Left lobe of liver (tissue), 2 donors: Measurements from ENCODE around the gene CTSA. TPM values are rescaled to one million over a fixed set of nuclear protein-coding genes. Genes with fewer than 3 reads are reported as not detected.

Experiments
- ATAC-seq: fragments of 200-7000 bp; cut with Tn5 transposase; one replicate; pipeline ENCODE4 v1.9.1; 2020; ENCODE audit warnings: mild to moderate bottlenecking, moderate library complexity
- DNase-seq: peaks from one replicate; pipeline ENCODE4 v3.0.0-alpha.2; 2020; ENCODE audit warnings: low spot score
- total RNA-seq: library from RNA; stranded (reverse); gene quantifications from one replicate; pipeline ENCODE4 v1.2.1, GENCODE V29; 2021
- donor health status: DM: no; HTN: no; CAD: no; lungs with moderate emphysema.
- donor health status: DM: no; HTN: yes; CAD: no.

CTSA gene
- 68.3 TPM for total RNA-seq

DNA sequence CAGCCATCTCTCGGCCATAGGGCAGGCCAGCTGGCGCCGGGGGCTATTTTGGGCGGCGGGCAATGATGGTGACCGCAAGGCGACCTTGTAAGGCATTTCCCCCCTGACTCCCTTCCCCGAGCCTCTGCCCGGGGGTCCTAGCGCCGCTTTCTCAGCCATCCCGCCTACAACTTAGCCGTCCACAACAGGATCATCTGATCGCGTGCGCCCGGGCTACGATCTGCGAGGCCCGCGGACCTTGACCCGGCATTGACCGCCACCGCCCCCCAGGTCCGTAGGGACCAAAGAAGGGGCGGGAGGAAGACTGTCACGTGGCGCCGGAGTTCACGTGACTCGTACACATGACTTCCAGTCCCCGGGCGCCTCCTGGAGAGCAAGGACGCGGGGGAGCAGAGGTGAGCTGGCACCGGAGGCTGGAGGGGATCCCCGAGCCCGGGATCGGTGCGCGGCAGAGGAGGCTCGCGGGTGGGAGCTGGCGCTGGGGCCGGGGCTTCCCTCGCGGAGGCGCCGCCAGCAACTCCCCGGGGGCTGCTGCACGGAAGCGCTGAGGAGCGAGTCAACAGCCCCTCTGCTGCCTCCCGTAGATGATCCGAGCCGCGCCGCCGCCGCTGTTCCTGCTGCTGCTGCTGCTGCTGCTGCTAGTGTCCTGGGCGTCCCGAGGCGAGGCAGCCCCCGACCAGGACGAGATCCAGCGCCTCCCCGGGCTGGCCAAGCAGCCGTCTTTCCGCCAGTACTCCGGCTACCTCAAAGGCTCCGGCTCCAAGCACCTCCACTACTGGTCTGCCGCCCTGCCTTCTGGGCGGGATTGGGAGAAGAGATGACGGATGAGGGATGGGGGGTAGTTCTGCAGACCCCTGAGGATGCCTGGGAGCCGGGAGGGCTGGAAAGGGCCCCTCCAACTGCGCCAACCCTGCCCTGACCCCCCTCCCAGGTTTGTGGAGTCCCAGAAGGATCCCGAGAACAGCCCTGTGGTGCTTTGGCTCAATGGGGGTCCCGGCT is at the start of gene CTSA, which contains the start of gene NEURL2:
Gene CTSA, plus strand, starts transcription at position 351 of the 999 bp plus-strand sequence. Its CDS starts 234 bp downstream, at position 585.
Gene NEURL2, minus strand, starts transcription at position 224 of the 999 bp plus-strand sequence. Its CDS starts 217 bp downstream, at position 7.
- peak; percentile 86 for ATAC-seq
- DNase-seq = peak; percentile 98

DNA sequence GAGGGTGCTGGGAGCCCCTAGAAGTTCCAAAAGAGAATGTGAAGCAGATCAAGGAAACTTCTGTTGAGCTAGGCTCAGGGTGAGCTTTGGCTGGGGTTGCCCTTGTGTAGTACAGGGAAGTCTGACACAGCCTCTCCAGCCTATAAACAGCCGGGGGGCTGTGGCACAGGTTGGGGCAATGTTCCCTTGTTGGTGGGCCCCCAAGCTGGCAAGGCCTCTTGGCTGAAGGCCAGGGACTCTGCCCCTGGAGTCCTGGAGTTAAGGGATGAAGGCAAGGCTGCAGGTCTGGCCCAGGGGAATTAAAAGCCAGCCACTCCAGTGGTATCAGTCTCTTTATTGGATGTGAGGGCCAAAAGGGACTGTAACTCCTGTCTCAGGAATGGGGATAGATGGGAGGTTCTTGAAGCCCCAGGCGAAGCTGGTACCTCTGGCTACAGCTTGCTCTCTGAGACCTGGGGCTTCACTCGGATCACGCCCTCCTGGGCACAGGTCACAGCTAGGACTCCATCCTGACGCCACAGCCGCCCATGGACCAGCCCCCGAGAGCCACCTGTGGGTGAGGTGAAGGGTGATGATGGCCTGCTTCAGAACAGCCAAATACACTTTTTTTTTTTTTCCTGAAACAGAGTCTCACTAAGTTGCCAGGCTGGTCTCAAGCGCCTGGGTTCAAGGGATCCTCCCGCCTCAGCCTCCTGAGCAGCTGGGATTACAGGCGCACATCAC is 49.6 kb upstream of the CTSA start:
- DNase-seq (no peak), ATAC-seq (no peak)

DNA sequence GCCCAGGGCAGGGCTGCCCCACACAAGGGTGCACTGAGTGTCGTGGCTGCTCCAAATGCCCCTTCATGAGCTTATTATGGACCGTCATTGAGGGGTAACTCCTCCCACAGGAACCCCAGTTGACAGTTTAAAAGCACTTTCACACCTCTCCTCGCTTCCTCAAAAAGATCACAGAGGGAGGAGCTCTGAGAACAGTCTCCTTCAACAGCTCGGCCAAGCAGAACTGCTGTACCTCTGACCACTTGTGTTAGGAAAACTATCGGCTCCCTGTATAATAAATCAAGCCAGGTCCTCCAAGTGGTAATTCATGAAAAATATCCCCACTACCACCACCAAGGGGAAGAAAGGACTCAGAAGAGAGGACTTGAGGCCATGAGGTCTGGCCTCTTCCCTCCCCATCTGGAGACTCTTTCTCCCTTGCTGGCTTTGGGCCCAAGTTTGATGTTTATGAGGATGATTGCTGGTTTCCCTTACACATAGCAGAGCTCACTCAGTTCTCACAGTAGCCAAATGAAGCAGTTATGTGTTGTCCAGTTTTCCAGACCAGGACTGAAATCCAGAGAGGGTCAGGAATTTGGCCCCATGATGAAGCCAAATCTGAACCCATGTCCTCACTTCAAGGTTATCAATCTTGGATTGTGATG is 48.8 kb upstream of the CTSA start:
- no peak for DNase-seq
- ATAC-seq = no peak

DNA sequence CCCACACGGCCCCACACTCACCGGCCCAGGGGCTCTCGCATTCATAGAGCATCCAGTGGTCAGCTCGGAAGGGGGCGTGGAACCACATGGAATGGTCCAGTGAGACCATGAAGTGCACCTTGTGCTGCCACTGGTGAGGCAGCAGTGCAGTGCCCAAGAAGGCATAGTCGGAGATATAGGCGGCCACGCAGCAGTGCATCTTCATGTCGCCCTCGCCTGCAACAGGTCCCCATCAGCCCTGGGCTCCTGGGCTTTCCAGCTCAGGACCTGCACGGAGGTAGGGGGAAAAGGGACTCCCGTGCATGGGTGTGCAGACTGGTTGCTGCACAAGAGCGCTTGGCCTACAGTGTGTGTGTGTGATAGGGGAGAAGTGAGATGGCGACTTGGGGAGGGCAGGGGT is 47.6 kb upstream of the CTSA start:
- no peak for DNase-seq
- ATAC-seq = no peak

DNA sequence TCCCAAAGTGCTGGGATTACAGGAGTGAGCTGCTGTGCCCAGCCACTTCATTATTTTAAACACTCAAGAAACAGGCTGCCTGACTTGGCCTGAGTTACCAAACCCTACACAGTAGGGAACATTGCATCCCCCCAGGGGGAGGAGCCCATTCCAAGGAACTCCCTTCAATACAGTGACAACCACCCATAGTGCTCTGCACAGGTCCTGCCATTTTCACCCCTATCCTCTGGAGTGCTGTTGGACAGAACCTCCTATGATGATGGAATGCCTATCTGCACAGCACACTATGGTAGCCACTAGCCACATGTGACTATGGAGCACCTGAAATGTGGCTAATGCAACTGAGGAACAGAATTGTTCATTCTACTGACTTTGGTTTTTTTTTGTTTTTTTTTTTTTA is 45.7 kb upstream of the CTSA start:
- no peak for DNase-seq
- ATAC-seq = no peak

DNA sequence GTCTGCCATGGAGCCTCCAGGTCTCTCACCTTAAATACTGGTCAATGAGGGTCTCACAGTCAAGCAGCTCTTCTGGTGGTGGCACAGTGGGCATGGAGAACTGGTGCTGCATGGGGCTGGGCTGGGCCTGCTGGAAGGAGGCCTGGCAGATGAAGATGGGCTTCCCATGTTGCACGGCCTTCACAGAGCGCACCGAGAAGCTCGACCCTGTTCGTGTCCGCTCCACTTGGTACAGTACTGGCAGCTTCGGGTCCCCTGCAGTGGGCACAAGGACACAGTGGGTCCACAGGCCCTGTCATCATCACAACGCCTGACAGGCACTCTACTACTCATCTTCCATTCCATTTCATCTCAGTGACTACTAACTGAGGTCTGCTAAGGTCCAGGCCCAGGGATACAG is 42.7 kb upstream of the CTSA start:
- DNase-seq (no peak), ATAC-seq (no peak)

DNA sequence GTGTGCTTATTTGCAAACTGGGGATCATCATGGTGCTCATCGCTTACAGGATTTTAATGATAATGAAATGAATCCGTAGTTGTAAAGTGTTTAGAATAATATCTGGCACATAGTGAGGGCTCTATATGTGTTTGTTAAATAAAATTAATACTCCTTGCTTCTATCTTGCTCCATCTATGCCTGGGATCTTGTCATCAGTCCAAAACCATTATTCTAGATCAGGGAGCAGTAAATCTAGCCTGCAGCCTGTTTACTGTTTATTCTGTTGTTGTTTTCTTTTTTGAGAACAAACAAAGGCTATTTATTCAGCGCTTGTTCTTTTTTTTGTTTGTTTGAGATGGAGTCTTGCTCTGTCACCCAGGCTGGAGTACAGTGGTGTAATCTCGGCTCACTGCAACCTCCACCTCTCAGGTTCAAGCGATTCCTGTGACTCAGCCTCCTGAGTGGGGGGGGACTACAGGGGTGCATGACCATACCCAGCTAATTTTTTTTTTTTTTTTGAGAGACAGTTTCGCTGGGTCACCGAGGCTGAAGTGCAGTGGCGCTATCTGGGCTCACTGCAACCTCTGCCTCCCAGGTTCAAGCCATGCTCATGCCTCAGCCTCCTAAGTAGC is 42.1 kb upstream of the CTSA start:
- no peak for DNase-seq
- no peak for ATAC-seq

DNA sequence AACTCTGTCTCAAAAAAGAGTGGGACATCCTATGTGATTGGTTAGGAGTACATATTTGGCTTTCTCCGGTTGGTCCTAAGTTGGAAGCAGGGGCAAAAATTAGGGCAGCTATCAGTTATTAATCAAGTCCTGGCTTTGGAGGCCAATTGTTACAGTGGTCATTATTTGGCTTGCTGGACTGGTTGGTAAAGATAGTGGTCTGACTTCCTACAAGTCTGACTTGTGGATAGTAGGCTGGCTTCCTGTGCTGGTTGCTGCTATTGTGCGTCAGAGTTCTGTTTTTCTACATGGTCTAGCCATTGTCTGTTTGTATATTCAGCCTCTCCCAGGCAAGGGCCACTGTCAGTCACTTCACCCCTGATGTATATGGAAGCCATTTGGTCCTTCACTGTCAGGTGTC is 40.9 kb upstream of the CTSA start:
- DNase-seq = no peak

DNA sequence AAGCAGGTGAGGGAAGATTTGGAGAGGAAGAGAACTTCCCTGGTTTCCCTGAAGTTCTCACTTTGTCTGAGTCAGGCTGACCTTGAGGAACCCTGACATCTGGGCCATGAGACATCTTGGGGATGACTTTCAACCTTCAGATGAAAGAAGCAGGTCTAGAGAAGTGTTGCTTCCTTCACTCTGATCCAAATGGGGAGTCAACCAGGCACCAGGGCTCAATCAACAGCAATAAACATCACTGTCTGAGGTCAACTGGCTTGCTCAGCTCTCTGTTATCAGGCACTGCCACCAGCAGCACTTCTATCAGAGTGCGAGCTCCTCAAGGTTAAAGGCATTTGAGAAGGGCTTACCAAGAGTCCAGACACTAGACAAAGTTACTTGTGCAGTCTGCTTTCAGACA is 40.2 kb upstream of the CTSA start:
- ATAC-seq (no peak), DNase-seq (no peak)

More for the DNA sequence above, 40.9 kb upstream of the CTSA start:
- no peak for ATAC-seq

DNA sequence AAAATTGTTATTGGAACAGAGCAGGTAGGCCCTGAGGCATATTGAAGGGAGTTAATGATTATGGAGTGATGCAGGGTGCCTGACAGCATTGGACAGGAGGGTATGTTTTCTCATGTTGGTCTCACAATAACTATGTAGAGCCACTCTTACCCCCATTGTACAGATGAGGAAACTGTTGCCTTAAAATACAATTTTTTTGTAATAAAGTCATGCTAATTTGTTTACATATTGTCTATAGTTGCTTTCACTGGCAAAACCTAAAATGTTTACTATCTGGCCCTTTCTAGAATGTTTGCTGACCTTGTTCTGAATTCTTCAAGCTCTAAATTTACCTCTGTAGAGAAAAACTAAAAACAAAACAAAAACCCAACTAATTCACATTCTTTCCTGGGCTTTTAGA is 39.6 kb upstream of the CTSA start:
- ATAC-seq (no peak), DNase-seq (no peak)

DNA sequence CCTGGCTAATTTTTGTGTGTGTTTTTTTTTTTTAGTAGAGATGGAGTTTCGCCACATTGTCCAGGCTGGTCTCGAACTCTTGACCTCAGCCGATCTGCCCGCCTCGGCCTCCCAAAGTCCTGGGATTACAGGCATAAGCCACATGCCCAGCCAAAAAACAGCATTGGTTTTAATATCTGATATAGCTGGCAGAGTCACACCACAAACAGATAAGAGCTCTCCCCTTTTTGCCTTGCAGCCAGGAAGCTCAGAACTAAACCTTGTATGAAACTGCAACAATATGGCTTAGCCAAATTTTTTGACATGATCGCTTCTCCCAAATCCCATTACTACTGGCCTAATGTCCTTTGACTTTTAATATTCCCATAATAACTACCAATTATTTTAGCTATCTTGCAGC is 38.8 kb upstream of the CTSA start:
- no peak for DNase-seq

DNA sequence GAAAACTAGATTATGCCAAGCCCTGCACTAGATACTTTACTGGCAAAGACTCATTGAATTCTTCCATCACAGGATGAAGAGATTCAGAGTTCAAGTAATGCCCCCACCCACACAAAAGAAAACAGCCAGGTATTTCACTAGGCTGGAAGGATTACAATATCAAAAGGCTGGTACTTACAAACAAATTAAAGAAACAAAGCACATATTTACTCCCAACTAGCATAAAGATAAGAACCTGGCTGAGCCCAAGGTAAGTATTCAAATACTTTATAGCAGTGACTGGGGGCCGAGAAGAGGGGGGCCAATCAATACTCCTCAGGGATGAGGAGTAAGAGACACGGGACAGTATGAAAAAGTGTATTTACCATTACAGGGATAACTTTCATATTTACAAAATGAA is 37.7 kb upstream of the CTSA start:
- ATAC-seq = no peak
- no peak for DNase-seq

More for the DNA sequence above, 38.8 kb upstream of the CTSA start:
- no peak for ATAC-seq

DNA sequence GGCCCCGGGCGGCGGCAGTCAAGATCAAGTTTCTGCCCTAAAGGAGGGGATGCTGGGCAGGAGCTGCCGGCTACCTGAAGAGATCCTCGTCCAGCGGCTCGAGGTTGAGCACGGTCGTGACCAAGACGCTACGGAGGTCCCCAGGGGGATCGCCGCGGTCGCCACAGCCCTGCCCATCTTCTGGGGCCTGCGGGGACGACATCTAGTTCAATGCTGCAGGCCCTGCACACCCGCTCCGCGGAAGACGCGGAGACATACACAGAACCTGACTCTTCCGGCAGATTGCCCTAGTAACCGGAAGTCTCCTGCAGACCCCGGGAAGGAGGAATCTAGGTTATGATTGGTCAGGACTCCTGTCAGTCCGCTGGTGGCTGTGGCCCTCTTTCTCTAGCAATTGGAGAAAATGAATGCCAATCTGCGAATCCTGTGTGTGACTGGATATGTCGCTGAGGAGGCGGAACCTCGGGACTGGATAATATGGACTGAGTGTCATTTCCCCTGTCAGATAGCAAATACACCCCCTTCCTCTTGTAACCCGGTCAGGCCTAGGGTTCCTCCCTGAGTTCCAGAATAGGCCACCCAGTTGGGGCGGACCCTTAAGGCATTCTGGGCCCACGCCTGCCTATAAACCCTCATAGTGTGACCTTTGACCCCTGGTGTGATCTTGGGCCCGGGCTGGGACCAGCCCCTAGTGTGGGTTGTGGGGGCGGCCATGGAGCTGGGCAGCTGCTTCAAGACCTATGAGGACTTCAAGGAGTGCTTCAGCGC is 33.8 kb upstream of the CTSA start, which contains the start of the genes ACOT8 and ZSWIM3:
Gene ACOT8, minus strand, starts transcription at position 279 of the 768 bp plus-strand sequence. Its CDS starts 77 bp downstream, at position 202.
Gene ZSWIM3, plus strand, starts transcription at position 501 of the 768 bp plus-strand sequence. Its CDS starts 212 bp downstream, at position 713.
- ATAC-seq (peak; percentile 99), DNase-seq (peak; percentile 96)

DNA sequence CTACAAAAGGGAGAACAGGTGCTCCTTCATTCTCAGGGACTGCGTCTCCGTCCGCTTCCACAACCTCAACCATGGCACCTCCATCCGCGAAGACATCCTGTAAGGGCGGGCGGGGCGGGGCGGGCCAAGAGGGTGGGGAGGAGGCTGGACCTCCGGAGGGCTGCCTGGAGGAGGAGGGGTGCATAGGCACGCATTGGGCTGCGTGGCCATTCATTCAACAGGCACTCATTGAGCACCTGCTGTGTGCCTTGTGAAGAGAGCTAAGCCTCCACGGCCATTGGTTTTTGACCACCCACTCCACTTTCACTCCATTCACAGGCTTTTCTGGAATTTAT is 33.3 kb upstream of the CTSA start:
- DNase-seq (no peak), ATAC-seq (peak; percentile 17)

DNA sequence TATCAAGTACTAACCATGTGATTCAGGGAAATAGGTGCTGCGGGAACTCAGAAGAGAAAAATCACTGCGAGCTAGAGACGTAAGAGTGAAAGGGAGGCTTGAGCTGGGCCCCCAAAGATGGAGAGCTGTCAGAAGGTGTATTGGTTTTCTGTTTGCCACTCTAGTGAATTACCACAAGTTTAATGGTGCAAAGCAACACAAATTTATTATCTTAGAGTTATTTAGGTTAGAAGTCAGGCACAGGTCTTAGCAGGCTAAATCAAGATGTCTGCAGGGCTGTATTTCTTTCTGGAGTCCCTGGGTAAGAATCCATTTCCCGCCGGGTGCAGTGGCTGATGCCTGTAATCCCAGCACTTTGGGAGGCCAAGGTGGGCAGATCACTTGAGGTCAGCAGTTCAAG is 31.2 kb upstream of the CTSA start:
- DNase-seq (no peak), ATAC-seq (no peak)

DNA sequence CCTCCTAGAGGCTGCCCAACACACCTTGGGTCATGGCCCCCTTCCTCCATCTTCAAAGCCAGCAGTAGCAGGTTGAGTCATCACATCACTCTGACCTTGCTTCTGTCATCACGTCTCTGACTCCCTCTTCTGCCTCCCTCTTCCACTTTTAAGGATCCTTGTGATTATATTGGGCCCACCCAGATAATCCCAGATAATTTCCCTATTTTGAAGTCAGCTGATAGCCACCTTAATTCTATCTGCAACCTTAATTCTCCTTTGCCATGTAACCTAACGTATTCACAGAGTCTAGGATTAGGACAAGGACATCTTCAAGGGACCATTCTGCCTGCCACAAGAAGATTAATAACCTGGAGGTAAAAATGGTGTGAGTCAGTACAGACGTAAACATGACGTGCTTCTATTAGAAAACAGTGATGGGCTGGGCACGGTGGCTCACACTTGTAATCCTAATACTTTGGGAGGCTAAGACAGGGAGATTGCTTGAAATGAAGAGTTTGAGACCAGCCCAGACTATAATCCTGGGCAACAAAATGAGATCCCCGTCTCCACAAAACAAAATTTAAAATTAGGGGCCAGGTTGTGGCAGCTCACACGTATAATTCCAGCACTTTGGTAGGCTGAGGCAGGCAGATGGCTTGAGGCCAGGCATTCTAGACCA is 30.4 kb upstream of the CTSA start:
- ATAC-seq = no peak
- no peak for DNase-seq

DNA sequence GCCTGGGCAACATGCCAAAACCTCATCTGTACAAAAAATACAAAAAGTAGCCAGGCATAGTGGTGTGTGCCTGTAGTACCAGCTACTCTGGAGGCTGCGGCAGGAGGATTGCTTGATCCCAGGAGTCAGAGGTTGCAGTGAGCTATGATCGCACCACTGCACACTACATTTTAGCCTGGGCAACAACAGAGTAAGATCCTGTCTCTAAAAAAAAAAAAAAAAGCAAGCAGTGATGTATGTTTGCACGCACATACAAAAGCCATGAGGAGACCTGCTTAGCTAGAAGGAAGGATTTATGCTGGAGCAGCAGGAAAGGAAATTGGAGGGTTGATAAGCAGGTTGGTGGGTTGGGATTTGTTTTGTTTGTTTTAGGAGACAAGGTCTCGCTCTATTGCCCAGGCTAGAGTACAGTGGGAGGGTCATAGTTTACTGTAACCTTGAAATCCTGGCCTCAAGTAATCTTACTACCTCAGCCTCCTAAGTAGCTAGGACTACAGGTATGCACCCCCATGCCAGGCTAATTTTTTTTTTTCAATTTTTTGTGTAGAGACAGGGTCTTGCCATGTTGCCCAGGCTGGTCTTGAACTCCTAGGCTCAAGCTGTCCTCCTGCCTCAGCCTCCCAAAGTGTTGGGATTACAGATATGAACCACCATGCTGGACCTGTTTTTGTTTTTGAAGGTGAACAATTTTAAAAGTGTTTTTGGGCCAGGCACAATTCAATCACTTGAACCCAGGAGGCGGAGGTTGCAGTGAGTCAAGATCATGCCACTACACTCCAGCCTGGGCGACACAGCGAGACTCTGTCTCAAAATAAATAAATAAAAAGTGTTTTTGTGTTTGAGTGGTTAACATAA is 29.7 kb upstream of the CTSA start:
- DNase-seq (no peak), ATAC-seq (no peak)
